B cell (primary cell): ENCODE results near the gene HOXA10. TPM values are rescaled to one million over a fixed set of nuclear protein-coding genes. Genes with fewer than 3 reads are reported as not detected.

Experiments
- ATAC-seq: fragments of 200-7000 bp; cut with Tn5 transposase; one replicate; pipeline ENCODE4 v1.10.0; 2021; ENCODE audit warnings: low read depth, mild to moderate bottlenecking, moderate number of reproducible peaks, moderate library complexity
- CTCF ChIA-PET: fragments of 350-600 bp; sonication (Branson Sonifier 250); formaldehyde crosslinking; loops from one replicate; lab custom pipeline; 2021; ENCODE audit warnings: antibody characterized with exemption, inconsistent platforms; lab: Charles Lee
- POLR2A ChIA-PET: fragments of 350-600 bp; sonication (Branson Sonifier 250); formaldehyde crosslinking; loops from one replicate; lab custom pipeline; 2021; ENCODE audit warnings: antibody characterized with exemption; lab: Charles Lee
- DNase-seq: peaks from one replicate; pipeline ENCODE4 v3.0.0; 2013
- H2AFZ ChIP-seq: 2 replicates; pipeline ENCODE4 v1.6.1; 2012; ENCODE audit warnings: mild to moderate bottlenecking, low read depth, low read length; ENCODE audit not compliant: insufficient read depth, poor library complexity, severe bottlenecking
- H3K27ac ChIP-seq, 2 donors: 1 replicate in 1 of 2; 2 replicates in 1 of 2; pipeline ENCODE4 v1.5.1; 2012 to 2013; ENCODE audit warnings: low read length in 2 of 2, mild to moderate bottlenecking in 2 of 2, moderate library complexity in 1 of 2
- H3K27me3 ChIP-seq, 4 experiments: fragments of 200-600 bp in 1 of 4; sonication (generic) in 1 of 4; replicated peaks in 1 of 4; 1 replicate in 2 of 4; 2 replicates in 2 of 4; pipeline versions ENCODE4 v1.6.1 to v1.7.0; 2013 to 2016; ENCODE audit warnings: low read length in 3 of 4, mild to moderate bottlenecking in 2 of 4, mixed read lengths in 1 of 4, moderate library complexity in 1 of 4; ENCODE audit not compliant: insufficient read depth in 4 of 4, control insufficient read depth in 3 of 4; ENCODE audit errors: control extremely low read depth in 1 of 4
- H3K36me3 ChIP-seq, 2 experiments: replicated peaks in 1 of 2; 1 replicate in 1 of 2; 2 replicates in 1 of 2; pipeline versions ENCODE4 v1.6.1 to v1.7.1; 2013; ENCODE audit warnings: low read length in 1 of 2; ENCODE audit not compliant: insufficient read depth in 2 of 2, control insufficient read depth in 1 of 2; ENCODE audit errors: control extremely low read depth in 1 of 2, extremely low read depth in 1 of 2
- H3K4me1 ChIP-seq, 2 donors: fragments of 200-600 bp in 1 of 2; sonication (generic) in 1 of 2; 1 replicate in 1 of 2; 2 replicates in 1 of 2; pipeline versions ENCODE4 v1.5.1 to v1.6.1; 2013 to 2017; ENCODE audit warnings: low read length in 2 of 2; ENCODE audit not compliant: control insufficient read depth in 2 of 2, insufficient read depth in 2 of 2
- H3K4me2 ChIP-seq: replicated peaks from 2 replicates; pipeline ENCODE3; 2012; ENCODE audit warnings: mild to moderate bottlenecking, low read depth, low read length; ENCODE audit not compliant: poor library complexity, severe bottlenecking
- H3K4me3 ChIP-seq, 5 experiments: fragments of 200-600 bp in 1 of 5; sonication (generic) in 1 of 5; 1 replicate in 3 of 5; 2 replicates in 2 of 5; pipeline versions ENCODE4 v1.5.1 to v1.7.0; 2011 to 2016; ENCODE audit warnings: low read length in 4 of 5, mild to moderate bottlenecking in 4 of 5, low read depth in 2 of 5, control low read depth in 1 of 5, moderate library complexity in 1 of 5; ENCODE audit not compliant: insufficient read depth in 1 of 5; ENCODE audit errors: control extremely low read depth in 1 of 5, extremely low read depth in 1 of 5
- H3K79me2 ChIP-seq: fragments of 200-600 bp; sonication (generic); one replicate; pipeline ENCODE4 v1.6.0; 2016; ENCODE audit warnings: low read length; ENCODE audit not compliant: control insufficient read depth, insufficient read depth
- H3K9ac ChIP-seq: fragments of 200-600 bp; sonication (generic); 2 replicates; pipeline ENCODE4 v1.6.1; 2017; ENCODE audit warnings: mild to moderate bottlenecking, low read length, moderate library complexity
- H3K9me3 ChIP-seq, 3 donors: one replicate each; pipeline versions ENCODE4 v1.6.1 to v1.7.1; 2013; ENCODE audit warnings: low read length in 2 of 3; ENCODE audit not compliant: control insufficient read depth in 2 of 3, insufficient read depth in 1 of 3; ENCODE audit errors: control extremely low read depth in 1 of 3
- H4K20me1 ChIP-seq: 2 replicates; pipeline ENCODE4 v1.6.0; 2012; ENCODE audit warnings: mild to moderate bottlenecking, low read length; ENCODE audit not compliant: insufficient read depth, control insufficient read depth, poor library complexity, severe bottlenecking
- H3K27ac Mint-ChIP-seq: one replicate; pipeline ENCODE4 v1.8.0; 2021; ENCODE audit warnings: mixed read lengths
- H3K27me3 Mint-ChIP-seq: one replicate; pipeline ENCODE4 v1.8.0; 2021; ENCODE audit warnings: mixed read lengths
- H3K4me1 Mint-ChIP-seq: one replicate; pipeline ENCODE4 v1.8.0; 2021; ENCODE audit warnings: mixed read lengths
- H3K4me3 Mint-ChIP-seq: one replicate; pipeline ENCODE4 v1.8.0; 2021; ENCODE audit warnings: mixed read lengths
- H3K9me3 Mint-ChIP-seq: one replicate; pipeline ENCODE4 v1.8.0; 2022; ENCODE audit warnings: mixed read lengths; ENCODE audit not compliant: insufficient read depth
- CTCF ChIP-seq: fragments of 200-600 bp; IDR thresholded peaks from one replicate; pipeline ENCODE4 v1.8.0; 2022; ENCODE audit warnings: antibody characterized with exemption, mild to moderate bottlenecking
- EZH2 ChIP-seq: IDR thresholded peaks from 2 replicates; pipeline ENCODE4 v1.6.1; 2012; ENCODE audit warnings: borderline replicate concordance, low read depth, mild to moderate bottlenecking, moderate library complexity, low read length; ENCODE audit not compliant: insufficient read depth, poor library complexity, severe bottlenecking
- WGBS: methylation state at CpG from one replicate; pipeline ENCODE4 v1.1.5; 2013; ENCODE audit warnings: missing lambda C conversion rate; ENCODE audit not compliant: insufficient coverage; 5-methylcytosine and 5-hydroxymethylcytosine counted together
- intact Hi-C: fragments of 100-400 bp; cut with micrococcal nuclease; formaldehyde crosslinking; loops from one replicate; pipeline ENCODE4 v1.10.0; 2022
- polyA plus RNA-seq: library from polyadenylated mRNA; depleted of rRNA; stranded (reverse); fragments of >200 nt; gene quantifications from 2 replicates; pipeline ENCODE4 v1.2.3, GENCODE V29; 2012
- total RNA-seq, 2 donors: library from RNA; stranded (reverse); fragments of 120-200 nt in 1 of 2; gene quantifications; 1 replicate in 1 of 2; 2 replicates in 1 of 2; pipeline versions ENCODE4 v1.2.3 to v1.2.4, GENCODE V29; 2013 to 2022

Gene HOXA10
- total and polyA plus RNA-seq, 2 donors (not counting 1 experiment from before 2014, with no cell fraction given), result not detected

- Histone ChIP-seq H3K9ac (no peak overlapping the region), H2AFZ (no peak overlapping the region), H3K9me3 (peaks cover 0 to 80% (median 9%) of the 10 kb centered on the region in 3 donors), H3K27me3 (peaks cover 0 to 99% (median 88%) of the 10 kb centered on the region in 4 experiments), H3K4me2 (no peak overlapping the region), H3K79me2 (no peaks in the 10 kb centered on the region), H3K36me3 (no peaks in the 10 kb centered on the region), H3K27ac (no peak overlapping the region), H3K4me1 (peaks cover 52 to 80% of the 10 kb centered on the region in 2 donors), H3K4me3 (no peak overlapping the region), H4K20me1 (no peaks in the 10 kb centered on the region)
- DNase-seq, result peak; percentile 26
- WGBS, result no CpG with 5 or more reads among the region's 4 CpGs
- H3K9me3 Mint-ChIP-seq, result no peaks in the 10 kb centered on the region
- ChIA-PET POLR2A (no interaction called here), CTCF (interaction anchor here (0.8 to 5.9 kb wide), 10 partner anchors 9 to 833 kb away, joined by 3 to 28 read pairs (median 4); partner anchors contain the start of gene HOXA13)
- H3K4me3 Mint-ChIP-seq, result no peak overlapping the region
- no peak for ATAC-seq
- H3K27me3 Mint-ChIP-seq, result peaks cover 78% of the 10 kb centered on the region
- H3K4me1 Mint-ChIP-seq, result peaks cover 44% of the 10 kb centered on the region
- H3K27ac Mint-ChIP-seq, result no peak overlapping the region
- TF ChIP-seq CTCF, result no peak
- TF ChIP-seq EZH2, result peak; percentile 16
- intact Hi-C loops, result loop anchor here (5.0 kb wide), 1 partner anchor 35 kb away; the partner anchor contains the start of gene HOXA3
These were observed 12.8 kb upstream of the HOXA10 start for GRCh38 chr7:27186668-27187474.
